Mesendoderm (in vitro differentiated cells): Measurements from ENCODE around the gene NYAP2.

Source experiments
- DNase-seq: peaks from one replicate; pipeline ENCODE4 v3.0.0; 2013
- H2AK5ac ChIP-seq: 2 replicates; pipeline ENCODE4 v1.6.1; 2013; ENCODE audit warnings: low read length, inconsistent platforms
- H2BK120ac ChIP-seq: 2 replicates; pipeline ENCODE4 v1.6.1; 2013; ENCODE audit warnings: low read depth, mild to moderate bottlenecking, low read length, moderate library complexity, mixed read lengths
- H2BK15ac ChIP-seq: replicated peaks from 2 replicates; pipeline ENCODE4 v1.6.1; 2013; ENCODE audit warnings: low read depth, mild to moderate bottlenecking, moderate library complexity
- H2BK5ac ChIP-seq: 2 replicates; pipeline ENCODE4 v1.6.1; 2013; ENCODE audit warnings: low read length, inconsistent platforms
- H3K18ac ChIP-seq: 2 replicates; pipeline ENCODE4 v1.6.1; 2013; ENCODE audit warnings: mild to moderate bottlenecking, low read length, mixed read lengths
- H3K23ac ChIP-seq: one replicate; pipeline ENCODE4 v1.6.1; 2013; ENCODE audit warnings: low read length
- H3K27ac ChIP-seq: 2 replicates; pipeline ENCODE4 v1.5.1; 2013; ENCODE audit warnings: low read depth, mild to moderate bottlenecking, inconsistent platforms, low read length, moderate library complexity
- H3K27me3 ChIP-seq: 2 replicates; pipeline ENCODE4 v1.6.1; 2013; ENCODE audit warnings: low read length, control low read depth, mild to moderate bottlenecking, inconsistent platforms; ENCODE audit not compliant: insufficient read depth, poor library complexity
- H3K36me3 ChIP-seq: 2 replicates; pipeline ENCODE4 v1.6.1; 2013; ENCODE audit warnings: low read length, inconsistent platforms; ENCODE audit not compliant: control insufficient read depth, insufficient read depth
- H3K4ac ChIP-seq: one replicate; pipeline ENCODE4 v1.6.1; 2013; ENCODE audit warnings: low read depth, mild to moderate bottlenecking, low read length, moderate library complexity
- H3K4me1 ChIP-seq: 2 replicates; pipeline ENCODE4 v1.6.1; 2013; ENCODE audit warnings: low read depth, low read length, inconsistent platforms; ENCODE audit not compliant: control insufficient read depth
- H3K4me2 ChIP-seq: 2 replicates; pipeline ENCODE4 v1.6.1; 2013; ENCODE audit warnings: low read length
- H3K4me3 ChIP-seq: 2 replicates; pipeline ENCODE4 v1.5.1; 2013; ENCODE audit warnings: mild to moderate bottlenecking, low read length
- H3K56ac ChIP-seq: one replicate; pipeline ENCODE4 v1.6.1; 2013; ENCODE audit warnings: low read length
- H3K79me1 ChIP-seq: 2 replicates; pipeline ENCODE4 v1.6.1; 2013; ENCODE audit warnings: low read length, inconsistent platforms
- H3K79me2 ChIP-seq: 2 replicates; pipeline ENCODE4 v1.6.1; 2013; ENCODE audit warnings: mild to moderate bottlenecking, low read length; ENCODE audit not compliant: control insufficient read depth, insufficient read depth
- H3K9ac ChIP-seq: 2 replicates; pipeline ENCODE4 v1.6.1; 2013; ENCODE audit warnings: low read length, inconsistent platforms
- H4K5ac ChIP-seq: one replicate; pipeline ENCODE4 v1.6.1; 2013; ENCODE audit warnings: low read length
- H4K8ac ChIP-seq: one replicate; pipeline ENCODE4 v1.6.1; 2013; ENCODE audit warnings: low read depth, mild to moderate bottlenecking, control low read depth, low read length, moderate library complexity
- WGBS: extraction: QIAGEN DNeasy Blood & Tissue Kit; methylation state at CpG from one replicate; pipeline ENCODE4 v1.1.7; 2013; ENCODE audit warnings: low lambda C conversion rate, missing lambda C conversion rate; ENCODE audit not compliant: insufficient coverage; ENCODE audit errors: extremely low coverage; 5-methylcytosine and 5-hydroxymethylcytosine counted together

Gene NYAP2

GRCh38 chr2:225543626-225544025 is 144.1 kb downstream of the NYAP2 start:
- Histone ChIP-seq H2BK120ac (no peak overlapping the region), H2AK5ac (no peak overlapping the region), H4K8ac (no peak overlapping the region), H3K36me3 (no peaks in the 10 kb centered on the region), H3K27me3 (no peaks in the 10 kb centered on the region), H3K56ac (no peak overlapping the region), H2BK5ac (no peak overlapping the region), H3K4me2 (no peak overlapping the region), H3K79me2 (no peaks in the 10 kb centered on the region), H3K27ac (no peak overlapping the region), H3K4ac (no peak overlapping the region), H2BK15ac (no peak overlapping the region), H3K79me1 (no peaks in the 10 kb centered on the region), H3K18ac (no peak overlapping the region), H3K23ac (no peak overlapping the region), H3K9ac (no peak overlapping the region), H4K5ac (no peak overlapping the region), H3K4me3 (no peak overlapping the region), H3K4me1 (no peaks in the 10 kb centered on the region)
- WGBS, result no CpG with 5 or more reads among the region's 2 CpGs
- DNase-seq, result no peak

GRCh38 chr2:225556461-225556860 is 157.0 kb downstream of the NYAP2 start:
- H4K8ac ChIP-seq, result no peak overlapping the region
- no peaks in the 10 kb centered on the region for H3K4me1 ChIP-seq
- H3K9ac ChIP-seq, result no peak overlapping the region
- H2BK15ac ChIP-seq, result no peak overlapping the region
- no peak overlapping the region for H2BK120ac ChIP-seq
- no peak overlapping the region for H3K27ac ChIP-seq
- H3K56ac ChIP-seq, result no peak overlapping the region
- no peaks in the 10 kb centered on the region for H3K36me3 ChIP-seq
- peak; percentile 7 for DNase-seq
- no peak overlapping the region for H3K4ac ChIP-seq
- H3K79me2 ChIP-seq, result no peaks in the 10 kb centered on the region
- no peak overlapping the region for H3K4me2 ChIP-seq
- H3K79me1 ChIP-seq, result no peaks in the 10 kb centered on the region
- H3K18ac ChIP-seq, result no peak overlapping the region
- no peak overlapping the region for H2AK5ac ChIP-seq
- no peaks in the 10 kb centered on the region for H3K27me3 ChIP-seq
- no peak overlapping the region for H3K4me3 ChIP-seq
- H4K5ac ChIP-seq, result no peak overlapping the region
- H3K23ac ChIP-seq, result no peak overlapping the region
- H2BK5ac ChIP-seq, result no peak overlapping the region

DNA sequence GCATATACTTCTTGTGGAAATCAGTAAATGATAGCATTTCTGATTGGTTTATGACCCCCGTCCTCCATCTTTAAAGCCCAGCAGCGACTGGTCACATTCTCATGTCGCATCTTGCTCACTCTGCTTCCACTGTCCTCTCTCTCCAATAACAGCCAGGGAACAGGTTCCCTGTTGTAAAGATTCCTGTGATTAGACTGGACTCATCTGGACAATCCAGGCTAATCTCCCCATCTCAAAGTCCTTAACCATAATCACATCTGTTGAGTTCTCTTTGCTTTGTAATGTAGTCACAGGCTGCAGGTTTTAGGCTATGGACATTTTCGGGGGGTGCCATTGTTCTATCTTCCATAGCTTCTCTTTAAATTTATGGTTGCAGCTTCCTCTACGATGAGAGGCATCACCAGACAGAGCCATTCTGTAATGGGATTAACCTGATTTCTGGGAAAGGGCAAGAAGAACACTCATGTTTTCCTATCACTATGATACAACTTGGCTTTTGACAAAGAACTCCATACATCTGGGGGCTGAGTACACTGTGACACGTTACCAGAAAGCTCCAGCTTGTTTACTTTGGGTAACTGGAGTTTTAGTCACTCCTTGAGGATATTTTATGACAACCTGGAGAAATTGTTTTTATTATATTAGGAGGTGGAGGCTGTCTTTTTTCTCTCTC is 159.0 kb downstream of the NYAP2 start:
- no peak overlapping the region for H3K4me2 ChIP-seq
- DNase-seq, result no peak

DNA sequence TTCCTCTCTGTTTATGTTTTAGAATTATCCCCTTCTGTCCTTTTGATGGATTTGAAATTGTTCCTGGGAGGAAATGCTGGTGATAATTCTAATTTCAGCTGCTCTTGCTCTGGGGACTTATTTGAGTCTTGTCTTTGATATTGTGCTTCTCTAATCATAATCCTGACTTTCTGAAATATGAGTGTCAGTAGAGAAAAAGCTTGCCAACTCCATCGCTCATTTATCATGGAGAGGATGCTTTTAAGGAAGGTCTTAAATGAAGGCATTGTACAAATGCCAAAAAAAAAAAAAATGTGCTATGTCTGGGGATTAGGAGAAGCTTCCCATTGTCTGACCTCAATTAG is 159.5 kb downstream of the NYAP2 start:
- Histone ChIP-seq H3K56ac (no peak overlapping the region), H3K23ac (no peak overlapping the region), H3K4me3 (no peak overlapping the region), H3K4me1 (no peaks in the 10 kb centered on the region), H3K9ac (no peak overlapping the region), H3K27ac (no peak overlapping the region), H3K79me2 (no peaks in the 10 kb centered on the region), H3K4ac (no peak overlapping the region), H2BK15ac (no peak overlapping the region), H3K18ac (no peak overlapping the region), H3K79me1 (no peaks in the 10 kb centered on the region), H3K27me3 (no peaks in the 10 kb centered on the region), H3K36me3 (no peaks in the 10 kb centered on the region), H2BK5ac (no peak overlapping the region), H2BK120ac (no peak overlapping the region), H2AK5ac (no peak overlapping the region), H3K4me2 (no peak overlapping the region), H4K5ac (no peak overlapping the region), H4K8ac (no peak overlapping the region)
- no peak for DNase-seq
- no CpG with 5 or more reads among the region's 1 CpG for WGBS

More for the DNA sequence above, 159.0 kb downstream of the NYAP2 start:
- H3K36me3 ChIP-seq, result no peaks in the 10 kb centered on the region
- no peaks in the 10 kb centered on the region for H3K79me1 ChIP-seq
- no peaks in the 10 kb centered on the region for H3K4me1 ChIP-seq
- no peak overlapping the region for H3K18ac ChIP-seq
- no peak overlapping the region for H2AK5ac ChIP-seq
- H3K27me3 ChIP-seq, result no peaks in the 10 kb centered on the region
- H4K5ac ChIP-seq, result no peak overlapping the region
- no peak overlapping the region for H3K4ac ChIP-seq
- no peak overlapping the region for H3K9ac ChIP-seq
- H3K56ac ChIP-seq, result no peak overlapping the region
- no peak overlapping the region for H2BK5ac ChIP-seq
- no peak overlapping the region for H2BK120ac ChIP-seq
- H4K8ac ChIP-seq, result no peak overlapping the region
- H3K79me2 ChIP-seq, result no peaks in the 10 kb centered on the region
- H3K23ac ChIP-seq, result no peak overlapping the region
- H3K4me3 ChIP-seq, result no peak overlapping the region
- WGBS, result no CpG with 5 or more reads among the region's 6 CpGs
- H2BK15ac ChIP-seq, result no peak overlapping the region
- no peak overlapping the region for H3K27ac ChIP-seq

DNA sequence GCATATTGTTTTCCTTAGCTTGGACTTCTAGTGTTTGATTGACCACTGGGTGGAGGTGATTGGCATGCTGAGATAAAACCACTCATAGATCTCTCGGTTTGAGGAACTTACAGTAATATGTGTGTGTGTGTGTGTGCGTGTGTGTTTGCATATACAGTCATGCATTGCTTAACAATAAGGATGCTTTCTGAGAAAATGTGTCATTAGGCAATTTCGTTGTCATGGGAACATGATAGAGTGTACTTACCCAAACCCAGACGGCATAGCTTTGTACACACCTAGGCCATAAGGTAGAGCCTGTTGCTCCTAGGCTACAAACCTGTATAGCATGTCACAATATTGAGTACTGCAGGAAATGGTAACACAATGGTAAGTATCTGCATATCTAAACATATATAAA is 167.3 kb downstream of the NYAP2 start:
- H3K23ac ChIP-seq, result no peak overlapping the region
- no peak overlapping the region for H3K18ac ChIP-seq
- H3K56ac ChIP-seq, result no peak overlapping the region
- no peaks in the 10 kb centered on the region for H3K79me2 ChIP-seq
- no peak overlapping the region for H3K4me2 ChIP-seq
- H3K27me3 ChIP-seq, result no peaks in the 10 kb centered on the region
- no peak for DNase-seq
- no peak overlapping the region for H3K9ac ChIP-seq
- H3K4me1 ChIP-seq, result no peaks in the 10 kb centered on the region
- no peak overlapping the region for H3K4me3 ChIP-seq
- H2BK5ac ChIP-seq, result no peak overlapping the region
- H4K5ac ChIP-seq, result no peak overlapping the region
- WGBS, result no CpG with 5 or more reads among the region's 4 CpGs
- H2BK15ac ChIP-seq, result no peak overlapping the region
- H2AK5ac ChIP-seq, result no peak overlapping the region
- no peaks in the 10 kb centered on the region for H3K79me1 ChIP-seq
- H3K4ac ChIP-seq, result no peak overlapping the region
- no peak overlapping the region for H2BK120ac ChIP-seq
- no peak overlapping the region for H4K8ac ChIP-seq
- H3K27ac ChIP-seq, result no peak overlapping the region
- no peaks in the 10 kb centered on the region for H3K36me3 ChIP-seq

GRCh38 chr2:225569995-225570394 is 170.5 kb downstream of the NYAP2 start:
- Histone ChIP-seq H4K8ac (no peak overlapping the region), H3K56ac (no peak overlapping the region), H3K79me1 (no peaks in the 10 kb centered on the region), H3K36me3 (no peaks in the 10 kb centered on the region), H2AK5ac (no peak overlapping the region), H3K79me2 (no peaks in the 10 kb centered on the region), H3K23ac (no peak overlapping the region), H2BK120ac (no peak overlapping the region), H3K9ac (no peak overlapping the region), H3K4ac (no peak overlapping the region), H3K4me1 (no peaks in the 10 kb centered on the region), H2BK15ac (no peak overlapping the region), H3K27me3 (no peaks in the 10 kb centered on the region), H2BK5ac (no peak overlapping the region), H3K4me2 (no peak overlapping the region), H3K27ac (no peak overlapping the region), H3K18ac (no peak overlapping the region), H3K4me3 (no peak overlapping the region), H4K5ac (no peak overlapping the region)
- DNase-seq, result no peak
